Activated CD8-positive, alpha-beta memory T cell treated with anti-CD3 and anti-CD28 coated beads, Interleukin-2, amount 50 U/mL, for 4 hours (primary cell): ENCODE measurements around the gene SMARCA4.

Source experiments
- DNase-seq: peaks from one replicate; pipeline ENCODE4 v3.0.0-alpha.2; 2020

The SMARCA4 gene

GRCh38 chr19:11017275-11018035 lies 56.6 kb downstream of the SMARCA4 start:
- no peak for DNase-seq

DNA sequence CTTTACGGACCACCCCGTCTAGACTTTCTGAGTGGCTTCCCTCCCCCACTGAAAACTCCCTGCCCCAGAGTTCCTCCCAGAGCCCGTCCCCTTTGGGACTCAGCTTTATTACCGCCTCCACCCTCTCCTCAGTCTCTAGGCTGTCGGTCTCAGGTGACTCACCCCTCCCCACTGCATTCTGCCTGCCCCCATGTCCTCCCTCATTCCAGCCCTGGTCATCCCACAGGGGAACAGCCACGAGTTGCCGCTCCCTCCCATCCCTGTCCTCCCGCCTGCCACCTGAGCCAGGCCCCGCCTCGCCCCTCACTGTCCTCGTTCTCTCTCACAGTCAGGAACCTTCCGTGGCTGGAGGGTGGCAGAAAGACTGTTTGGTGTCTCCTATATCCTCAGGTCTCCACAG lies 57.3 kb downstream of the SMARCA4 start:
- no peak for DNase-seq

DNA sequence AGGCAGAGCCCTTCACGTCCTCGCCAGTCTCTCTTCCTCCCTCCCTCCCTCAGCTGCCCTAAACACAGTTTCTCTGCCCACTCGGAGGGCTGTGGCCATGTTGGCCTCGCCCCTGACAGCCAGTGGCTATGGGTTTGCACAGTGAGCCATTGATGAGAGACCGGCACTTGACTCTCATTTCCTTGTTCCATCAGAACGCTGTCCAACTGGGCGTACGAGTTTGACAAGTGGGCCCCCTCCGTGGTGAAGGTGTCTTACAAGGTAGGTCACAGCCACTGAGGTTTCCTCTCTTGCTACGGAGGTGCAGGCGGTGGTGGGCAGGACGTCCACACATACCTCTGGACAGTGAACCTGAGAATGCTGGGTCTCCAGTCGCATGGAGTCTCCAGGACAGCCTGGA lies 57.9 kb downstream of the SMARCA4 start:
- no peak for DNase-seq

- DNase-seq, result no peak
Observed at GRCh38 chr19:11019262-11019661, 58.4 kb downstream of the SMARCA4 start.

- no peak for DNase-seq
Observed at GRCh38 chr19:11019824-11020223, 59.0 kb downstream of the SMARCA4 start.

- DNase-seq, result no peak
Observed at GRCh38 chr19:11020423-11020822, 59.6 kb downstream of the SMARCA4 start.

GRCh38 chr19:11020982-11021759 lies 60.3 kb downstream of the SMARCA4 start:
- DNase-seq, result no peak

DNA sequence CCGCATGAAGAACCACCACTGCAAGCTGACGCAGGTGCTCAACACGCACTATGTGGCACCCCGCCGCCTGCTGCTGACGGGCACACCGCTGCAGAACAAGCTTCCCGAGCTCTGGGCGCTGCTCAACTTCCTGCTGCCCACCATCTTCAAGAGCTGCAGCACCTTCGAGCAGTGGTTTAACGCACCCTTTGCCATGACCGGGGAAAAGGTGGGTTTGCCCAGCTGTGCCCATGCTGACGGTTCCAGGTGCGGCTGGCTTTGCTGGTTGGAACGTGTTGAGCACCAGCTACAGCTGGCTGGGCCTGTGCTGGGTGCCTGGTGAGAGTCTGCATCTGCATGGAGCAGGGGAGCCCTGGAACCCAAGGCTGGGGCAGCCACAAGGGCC lies 60.9 kb downstream of the SMARCA4 start:
- DNase-seq, result no peak

DNA sequence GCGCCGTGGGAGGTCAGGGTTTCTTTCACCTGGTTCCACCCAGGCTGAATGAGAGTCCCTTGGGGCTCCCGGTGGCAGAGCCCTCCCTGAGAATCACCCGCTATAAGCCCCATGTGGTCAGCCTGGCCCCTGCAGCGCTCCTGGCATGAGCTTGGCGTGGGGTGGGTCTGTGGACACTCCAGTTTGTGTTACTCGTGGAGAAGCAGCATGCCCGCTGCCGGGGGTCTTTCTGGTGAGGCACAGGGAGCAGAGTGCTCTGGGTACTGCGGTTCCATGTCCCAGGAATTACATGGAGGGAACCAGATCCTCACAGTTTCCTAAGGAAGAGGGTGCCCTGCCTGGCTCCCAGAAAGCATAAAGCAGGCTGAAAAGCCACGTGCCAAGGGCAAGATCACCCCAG lies 62.2 kb downstream of the SMARCA4 start:
- no peak for DNase-seq

- DNase-seq, result no peak
Observed at GRCh38 chr19:11023710-11024109, 62.9 kb downstream of the SMARCA4 start.

DNA sequence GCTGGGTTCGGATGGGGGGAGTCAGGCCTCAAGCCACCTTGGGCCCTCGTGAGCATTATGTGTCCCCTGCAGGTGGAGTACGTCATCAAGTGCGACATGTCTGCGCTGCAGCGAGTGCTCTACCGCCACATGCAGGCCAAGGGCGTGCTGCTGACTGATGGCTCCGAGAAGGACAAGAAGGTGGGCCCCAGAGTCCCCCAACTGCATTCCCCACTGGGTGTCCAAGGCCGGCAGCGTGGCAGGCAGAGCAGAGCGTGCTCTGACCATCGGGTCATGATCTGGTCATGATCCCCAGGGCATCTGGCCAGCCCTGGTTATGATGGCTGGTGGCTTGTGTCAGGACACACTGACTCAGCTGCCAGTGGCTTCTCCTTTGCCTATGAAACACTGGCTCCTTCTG lies 63.4 kb downstream of the SMARCA4 start:
- DNase-seq, result no peak

- DNase-seq, result no peak
Observed at GRCh38 chr19:11025006-11025405, 64.2 kb downstream of the SMARCA4 start.

GRCh38 chr19:11025445-11025844 lies 64.6 kb downstream of the SMARCA4 start:
- no peak for DNase-seq

GRCh38 chr19:11025997-11026396 lies 65.2 kb downstream of the SMARCA4 start:
- DNase-seq, result no peak

- DNase-seq, result no peak
Observed at GRCh38 chr19:11027381-11027780, 66.6 kb downstream of the SMARCA4 start.

GRCh38 chr19:11028146-11028545 lies 67.3 kb downstream of the SMARCA4 start:
- DNase-seq, result no peak

DNA sequence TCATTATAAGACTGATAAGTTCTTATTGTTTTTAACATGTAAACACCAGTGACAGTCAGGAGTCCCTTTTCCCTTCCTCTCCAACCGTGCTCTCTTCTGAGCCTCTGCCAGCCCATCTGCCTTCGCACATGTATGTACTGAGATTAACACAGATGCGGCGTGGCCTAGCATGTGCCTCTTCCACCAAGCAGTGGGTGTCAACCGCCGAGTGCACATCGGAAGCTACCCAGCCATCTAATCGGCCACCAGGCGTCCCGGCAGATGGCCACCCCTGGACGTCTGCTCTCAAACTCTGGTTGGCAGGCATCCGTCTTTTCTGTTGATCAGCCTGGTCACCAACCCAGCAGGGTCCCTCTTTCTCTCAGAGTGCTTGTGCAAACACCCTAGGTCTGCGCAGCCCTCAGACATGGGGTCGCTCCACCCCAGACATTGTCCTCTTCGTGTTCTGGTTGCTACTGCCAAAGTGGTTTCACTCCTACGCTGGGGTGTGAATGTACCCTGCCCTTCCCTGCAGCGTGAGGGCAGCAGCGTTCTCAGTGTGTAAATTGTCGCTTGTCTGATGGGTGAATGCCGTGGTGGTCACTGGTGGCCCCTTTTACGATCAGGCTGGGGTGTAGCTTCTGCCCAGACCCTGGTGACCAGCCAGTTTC lies 70.7 kb downstream of the SMARCA4 start:
- DNase-seq, result no peak

DNA sequence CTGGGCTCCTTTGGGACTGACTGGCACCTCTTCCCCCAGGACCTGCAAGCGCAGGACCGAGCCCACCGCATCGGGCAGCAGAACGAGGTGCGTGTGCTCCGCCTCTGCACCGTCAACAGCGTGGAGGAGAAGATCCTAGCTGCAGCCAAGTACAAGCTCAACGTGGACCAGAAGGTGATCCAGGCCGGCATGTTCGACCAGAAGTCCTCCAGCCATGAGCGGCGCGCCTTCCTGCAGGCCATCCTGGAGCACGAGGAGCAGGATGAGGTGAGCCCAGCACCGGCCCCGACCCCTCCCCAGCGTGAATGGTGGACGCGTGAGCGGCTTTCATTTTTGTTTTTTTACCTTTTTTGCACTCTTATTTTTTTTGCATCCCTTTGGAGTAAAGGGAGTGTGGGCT lies 72.4 kb downstream of the SMARCA4 start:
- no peak for DNase-seq

GRCh38 chr19:11033763-11034162 lies 72.9 kb downstream of the SMARCA4 start:
- no peak for DNase-seq

DNA sequence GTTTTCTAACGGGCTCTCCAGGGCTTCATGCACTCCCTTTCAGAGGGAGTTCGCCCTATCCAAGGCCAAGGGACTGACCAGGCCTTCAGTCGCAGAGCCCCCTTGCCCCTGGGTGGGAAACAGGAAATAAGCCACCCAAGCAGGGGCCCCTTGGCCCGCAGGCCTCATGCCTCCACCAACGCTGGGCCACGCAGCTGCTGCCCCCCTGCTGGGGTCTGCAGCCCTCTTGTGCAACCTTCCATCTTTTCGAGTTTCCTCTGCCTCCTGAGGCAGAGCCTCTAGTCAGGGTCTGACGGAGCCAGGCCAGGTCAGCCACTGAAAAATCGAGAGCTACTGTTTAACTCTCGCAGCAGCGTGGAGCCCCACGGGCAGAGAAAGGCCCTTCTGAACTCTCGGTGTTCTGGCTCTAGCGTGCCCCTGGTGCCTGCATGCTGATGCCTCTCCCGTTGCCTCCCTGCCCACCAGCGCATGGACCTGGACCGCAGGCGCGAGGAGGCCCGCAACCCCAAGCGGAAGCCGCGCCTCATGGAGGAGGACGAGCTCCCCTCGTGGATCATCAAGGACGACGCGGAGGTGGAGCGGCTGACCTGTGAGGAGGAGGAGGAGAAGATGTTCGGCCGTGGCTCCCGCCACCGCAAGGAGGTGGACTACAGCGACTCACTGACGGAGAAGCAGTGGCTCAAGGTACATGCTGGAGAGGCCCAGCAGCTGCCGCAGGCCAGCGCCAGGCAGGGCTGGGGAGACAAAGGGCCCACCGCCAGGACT lies 73.8 kb downstream of the SMARCA4 start:
- no peak for DNase-seq

DNA sequence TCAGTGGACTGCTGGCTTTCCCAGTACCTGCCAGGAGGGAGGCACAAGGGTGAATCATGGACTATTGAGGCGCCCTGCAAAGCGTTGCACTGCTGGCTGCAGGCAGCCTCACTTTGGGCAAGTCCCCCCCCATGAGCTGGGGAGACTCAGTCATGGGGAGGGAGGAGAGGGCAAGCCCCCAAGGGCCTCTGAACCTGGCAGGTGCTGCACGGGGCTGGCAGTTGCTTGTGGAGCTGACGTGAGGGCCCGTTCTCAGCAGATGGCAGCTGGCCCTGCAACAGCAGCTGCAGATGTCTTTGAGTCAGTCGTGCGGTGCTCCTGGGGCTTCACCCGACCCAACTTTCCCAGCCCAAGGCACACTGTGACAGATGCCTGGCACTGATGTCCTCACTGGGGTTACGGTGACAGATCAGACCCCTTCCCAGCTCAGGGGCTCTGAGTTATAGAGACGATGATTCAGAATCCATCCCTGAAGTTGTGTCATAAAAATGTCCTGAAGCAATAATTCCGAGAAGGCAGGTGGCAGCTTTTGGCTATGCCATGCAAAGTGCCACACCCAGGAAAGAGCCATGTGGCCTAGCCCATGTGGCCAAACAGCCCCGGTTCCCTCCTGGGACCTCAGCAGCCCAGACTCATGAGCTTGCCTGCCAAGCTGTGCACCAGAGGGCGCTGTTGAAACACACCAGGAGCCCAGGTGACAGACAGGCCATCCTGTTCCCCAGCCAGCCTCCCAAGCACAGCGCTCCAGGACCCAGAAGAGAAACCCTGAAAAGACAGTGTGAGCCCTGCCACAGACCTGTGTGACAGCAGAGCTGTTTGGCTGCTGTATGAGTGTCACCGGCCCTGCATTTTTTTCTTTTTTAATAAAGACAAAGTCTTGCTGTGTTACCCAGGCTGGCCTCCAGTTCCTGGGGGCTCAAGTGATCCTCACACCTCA lies 74.9 kb downstream of the SMARCA4 start:
- peak; percentile 86 for DNase-seq

DNA sequence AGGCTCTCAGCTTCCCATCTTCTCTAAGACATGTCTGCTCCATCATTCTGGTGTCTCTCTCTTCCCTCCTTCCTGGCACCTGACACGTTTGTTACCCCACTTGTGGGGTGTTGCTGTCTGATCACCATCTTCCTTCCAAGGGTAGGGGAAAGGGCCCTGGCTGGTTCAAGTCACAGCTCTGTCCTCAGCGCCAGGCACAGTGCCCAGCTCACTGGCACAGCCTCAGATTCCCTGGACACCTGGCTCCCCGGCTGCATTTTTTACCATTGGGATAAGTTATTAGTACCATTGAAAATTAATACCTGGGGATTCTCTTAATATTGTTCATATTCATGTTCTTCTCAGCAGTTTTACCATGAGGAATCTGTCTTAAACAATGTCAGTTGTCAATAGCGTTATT lies 77.7 kb downstream of the SMARCA4 start:
- DNase-seq, result no peak
